ENCODE data around the gene ZNF557. TPM values are rescaled to one million over a fixed set of nuclear protein-coding genes. Genes with fewer than 3 reads are reported as not detected.

Gene ZNF557
- polyA plus RNA-seq, 1 experiment, result 3.1 TPM

DNA sequence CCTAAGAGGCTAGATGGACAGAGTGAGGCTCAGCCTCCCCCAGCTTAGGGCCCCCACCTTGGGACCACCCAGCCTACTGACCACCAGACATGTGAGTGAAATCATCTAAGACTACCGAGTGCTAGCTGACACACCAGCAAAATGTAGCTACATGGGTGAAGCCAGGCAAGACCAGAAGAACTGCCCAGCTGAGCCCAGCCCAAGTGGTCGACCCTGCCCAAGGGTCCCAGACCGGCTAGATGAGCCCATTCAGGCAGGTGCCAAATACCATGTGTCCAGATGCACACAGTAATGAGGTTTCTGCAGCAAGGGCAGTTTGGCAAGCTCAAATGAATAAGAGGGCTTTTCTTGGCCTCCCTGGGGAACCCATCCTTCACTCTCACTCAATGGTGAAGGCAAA is 56.6 kb downstream of the ZNF557 start:
- Histone ChIP-seq H3K36me3 (ENCODE audit: control insufficient read depth, insufficient read depth, low read length) (peaks cover 9% of the 10 kb centered on the region), H3K27me3 (ENCODE audit: control insufficient read depth, insufficient read depth, low read length) (no peaks in the 10 kb centered on the region), H3K4me3 (ENCODE audit: low read depth, low read length) (no peak overlapping the region)
- POLR2A ChIA-PET, result no interaction called here
- CTCF ChIA-PET, result interaction anchor here (1.1 kb wide), 1 partner anchor 24 kb away, joined by 4 read pairs; no protein-coding TSS in a partner anchor
- no peak for DNase-seq (ENCODE audit: low read depth)
- TF ChIP-seq, protein P1, sequence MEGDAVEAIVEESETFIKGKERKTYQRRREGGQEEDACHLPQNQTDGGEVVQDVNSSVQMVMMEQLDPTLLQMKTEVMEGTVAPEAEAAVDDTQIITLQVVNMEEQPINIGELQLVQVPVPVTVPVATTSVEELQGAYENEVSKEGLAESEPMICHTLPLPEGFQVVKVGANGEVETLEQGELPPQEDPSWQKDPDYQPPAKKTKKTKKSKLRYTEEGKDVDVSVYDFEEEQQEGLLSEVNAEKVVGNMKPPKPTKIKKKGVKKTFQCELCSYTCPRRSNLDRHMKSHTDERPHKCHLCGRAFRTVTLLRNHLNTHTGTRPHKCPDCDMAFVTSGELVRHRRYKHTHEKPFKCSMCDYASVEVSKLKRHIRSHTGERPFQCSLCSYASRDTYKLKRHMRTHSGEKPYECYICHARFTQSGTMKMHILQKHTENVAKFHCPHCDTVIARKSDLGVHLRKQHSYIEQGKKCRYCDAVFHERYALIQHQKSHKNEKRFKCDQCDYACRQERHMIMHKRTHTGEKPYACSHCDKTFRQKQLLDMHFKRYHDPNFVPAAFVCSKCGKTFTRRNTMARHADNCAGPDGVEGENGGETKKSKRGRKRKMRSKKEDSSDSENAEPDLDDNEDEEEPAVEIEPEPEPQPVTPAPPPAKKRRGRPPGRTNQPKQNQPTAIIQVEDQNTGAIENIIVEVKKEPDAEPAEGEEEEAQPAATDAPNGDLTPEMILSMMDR (IDR thresholded peaks at IDR 0.05; ENCODE audit: insufficient read depth, low read depth, low read length), result no peak

DNA sequence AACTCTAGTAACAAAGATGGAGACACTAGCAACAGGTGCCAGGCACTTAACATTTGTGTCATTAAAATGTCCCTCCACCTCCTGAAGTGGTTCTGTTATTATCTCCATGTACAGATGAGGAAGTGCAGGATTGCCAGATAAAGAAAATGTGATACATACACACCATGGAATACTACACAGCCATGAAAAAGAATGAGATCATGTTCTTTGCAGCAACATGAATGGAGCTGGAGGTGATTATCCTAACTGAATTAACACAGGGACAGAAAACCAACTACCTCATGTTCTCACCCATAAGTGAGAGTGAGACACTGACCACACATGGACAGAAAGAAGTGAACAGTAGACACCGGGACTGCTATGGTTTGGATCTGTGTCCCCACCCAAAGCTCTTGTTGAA is 60.5 kb downstream of the ZNF557 start:
- H3K27me3 ChIP-seq (ENCODE audit: control insufficient read depth, insufficient read depth, low read length), result no peaks in the 10 kb centered on the region
- no peak for DNase-seq (ENCODE audit: low read depth)
- TF ChIP-seq, protein P1 (IDR thresholded peaks at IDR 0.05; ENCODE audit: insufficient read depth, low read depth, low read length), result no peak
- POLR2A ChIA-PET, result no interaction called here
- peaks cover 11% of the 10 kb centered on the region for H3K36me3 ChIP-seq (ENCODE audit: control insufficient read depth, insufficient read depth, low read length)
- H3K4me3 ChIP-seq (ENCODE audit: low read depth, low read length), result no peak overlapping the region
- CTCF ChIA-PET, result interaction anchor here (0.8 kb wide), 1 partner anchor 19 kb away, joined by 3 read pairs; no protein-coding TSS in a partner anchor

DNA sequence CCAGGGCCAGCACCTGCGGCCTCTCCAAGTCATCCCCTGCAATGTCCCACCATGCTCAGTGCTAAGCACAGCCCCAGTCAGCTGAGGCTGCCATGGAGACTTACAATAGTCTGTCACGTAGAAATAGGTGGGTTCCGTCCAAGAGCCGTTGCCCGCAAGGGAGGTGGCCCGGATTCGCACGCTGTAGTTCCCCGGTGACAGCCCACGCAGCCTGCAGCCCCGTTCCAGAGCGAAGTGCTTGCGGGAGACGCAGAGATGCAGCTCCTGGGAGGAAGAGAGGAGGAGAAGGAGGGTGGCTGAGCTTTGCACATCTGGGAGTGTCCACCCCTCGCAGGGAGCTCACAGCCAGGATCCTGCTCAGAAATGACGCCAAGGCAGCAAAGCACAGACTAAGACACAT is 62.6 kb downstream of the ZNF557 start:
- TF ChIP-seq, protein P1 (IDR thresholded peaks at IDR 0.05; ENCODE audit: insufficient read depth, low read depth, low read length), result no peak
- H3K27me3 ChIP-seq (ENCODE audit: control insufficient read depth, insufficient read depth, low read length), result no peaks in the 10 kb centered on the region
- peaks cover 3% of the 10 kb centered on the region for H3K36me3 ChIP-seq (ENCODE audit: control insufficient read depth, insufficient read depth, low read length)
- H3K4me3 ChIP-seq (ENCODE audit: low read depth, low read length), result no peak overlapping the region
- no peak for DNase-seq (ENCODE audit: low read depth)
- CTCF ChIA-PET, result no interaction called here
- POLR2A ChIA-PET, result no interaction called here

DNA sequence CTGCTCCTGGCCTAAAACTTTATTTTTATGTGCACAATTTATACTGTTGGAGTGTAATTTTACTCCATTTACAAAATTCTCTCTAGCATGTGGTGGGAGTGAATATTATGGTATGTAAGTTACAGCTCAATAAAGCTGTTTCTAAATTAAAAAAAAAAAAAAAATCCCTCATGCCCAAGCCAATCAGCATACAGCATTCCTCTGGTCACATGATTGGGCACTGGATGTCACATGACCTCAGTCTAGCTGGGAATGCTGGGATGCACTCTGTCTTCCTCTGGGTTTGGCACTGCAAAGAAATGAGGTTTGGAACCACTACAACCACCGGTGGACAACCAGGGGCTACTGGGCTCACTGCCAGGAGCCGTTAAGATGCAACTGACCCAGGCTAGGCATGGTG is 67.6 kb downstream of the ZNF557 start:
- TF ChIP-seq, protein P1 (IDR thresholded peaks at IDR 0.05; ENCODE audit: insufficient read depth, low read depth, low read length), result no peak
- peaks cover 6% of the 10 kb centered on the region for H3K36me3 ChIP-seq (ENCODE audit: control insufficient read depth, insufficient read depth, low read length)
- no peak for DNase-seq (ENCODE audit: low read depth)
- ChIA-PET POLR2A (no interaction called here), CTCF (interaction anchor here (0.9 to 3.4 kb wide), 3 partner anchors 12 to 204 kb away, joined by 3 to 16 read pairs (median 9); no protein-coding TSS in a partner anchor)
- no peaks in the 10 kb centered on the region for H3K27me3 ChIP-seq (ENCODE audit: control insufficient read depth, insufficient read depth, low read length)
- H3K4me3 ChIP-seq (ENCODE audit: low read depth, low read length), result no peak overlapping the region

Other genes starting within 250 kb of the ZNF557 start
- not detected in 2 replicates for gene ADGRE1, start 182.1 kb upstream of the ZNF557 start, polyA plus RNA-seq (2011; rRNA removed)
- gene MBD3L2B, start 48.3 kb upstream of the ZNF557 start, polyA plus RNA-seq (2011; rRNA removed), result not detected in 2 replicates
- gene MBD3L5, start 39.1 kb upstream of the ZNF557 start, polyA plus RNA-seq (2011; rRNA removed), result not detected in 2 replicates
- gene MBD3L4, start 29.5 kb upstream of the ZNF557 start, polyA plus RNA-seq (2011; rRNA removed), result not detected in 2 replicates
- not detected in 2 replicates for gene MBD3L2, start 20.4 kb upstream of the ZNF557 start, polyA plus RNA-seq (2011; rRNA removed)
- not detected in 2 replicates for gene MBD3L3, start 11.0 kb upstream of the ZNF557 start, polyA plus RNA-seq (2011; rRNA removed)
- gene INSR, start 224.7 kb downstream of the ZNF557 start, polyA plus RNA-seq (2011; rRNA removed), result 4.1 and 5.7 TPM in 2 replicates